Measurements from ENCODE around the gene MGAT2. TPM values are rescaled to one million over a fixed set of nuclear protein-coding genes. Genes with fewer than 3 reads are reported as not detected.
A peak's percentile ranks its signal among the peaks of the same experiment; 100 is the strongest.
"Not testable (repeated sequence)": the region's sequence is repeated elsewhere in the genome, so short reads cannot be mapped to it uniquely, and the experiment has no call there.

The MGAT2 gene
- polyA plus RNA-seq, 1 experiment = 24.1 TPM

DNA sequence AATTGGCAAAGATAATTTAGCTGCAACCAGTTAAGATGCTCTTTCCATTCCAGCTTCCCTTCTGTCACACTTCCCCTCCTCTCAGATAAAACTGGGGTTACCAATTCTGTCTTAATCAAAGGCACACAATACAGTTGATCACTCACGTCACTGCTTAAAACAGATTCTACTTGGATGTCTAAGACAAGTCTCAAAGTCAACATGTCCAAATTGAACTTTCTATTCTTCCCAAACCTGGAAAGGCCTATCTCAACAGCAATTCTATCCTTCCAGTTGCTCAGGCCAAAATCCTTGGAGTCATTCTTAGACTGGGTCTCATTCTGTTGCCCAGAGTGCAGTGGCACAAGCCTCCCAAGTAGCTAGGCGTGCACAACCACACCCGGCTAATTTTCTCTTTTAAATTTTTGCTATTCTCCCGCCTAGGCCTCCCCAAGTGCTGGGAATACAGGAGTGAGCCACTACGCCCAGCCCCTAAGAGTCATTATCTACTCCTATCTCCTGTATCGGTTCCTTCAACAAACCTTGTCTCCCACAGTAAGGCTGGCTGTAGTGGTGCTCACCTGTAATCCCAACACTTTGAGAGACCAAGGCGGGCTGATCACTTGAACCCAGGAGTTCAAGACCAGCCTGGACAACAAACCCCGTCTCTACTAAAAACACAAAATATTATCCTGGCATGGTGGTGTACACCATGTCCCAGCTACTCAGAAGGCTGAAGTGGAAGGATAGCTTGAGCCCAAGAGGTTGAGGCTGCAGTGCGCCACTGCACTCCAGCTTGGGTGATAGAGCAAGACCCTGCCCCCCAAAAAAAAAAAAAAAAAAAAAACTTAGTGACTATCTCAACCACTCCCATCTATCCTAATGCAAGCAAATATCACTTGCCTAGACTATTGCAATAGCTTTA lies 39.1 kb upstream of the MGAT2 start:
- DNase-seq (ENCODE audit: low read depth) = no peak
- Histone ChIP-seq H3K4me3 (ENCODE audit: low read depth, low read length) (no peak overlapping the region), H3K36me3 (ENCODE audit: control insufficient read depth, insufficient read depth, low read length) (peaks cover 12% of the 10 kb centered on the region), H3K27me3 (ENCODE audit: control insufficient read depth, insufficient read depth, low read length) (no peaks in the 10 kb centered on the region)
- ChIA-PET CTCF (no interaction called here), POLR2A (interaction anchor here (0.6 kb wide), 1 partner anchor 1532 kb away, joined by 5 read pairs; no protein-coding TSS in a partner anchor)
- TF ChIP-seq, protein P1, sequence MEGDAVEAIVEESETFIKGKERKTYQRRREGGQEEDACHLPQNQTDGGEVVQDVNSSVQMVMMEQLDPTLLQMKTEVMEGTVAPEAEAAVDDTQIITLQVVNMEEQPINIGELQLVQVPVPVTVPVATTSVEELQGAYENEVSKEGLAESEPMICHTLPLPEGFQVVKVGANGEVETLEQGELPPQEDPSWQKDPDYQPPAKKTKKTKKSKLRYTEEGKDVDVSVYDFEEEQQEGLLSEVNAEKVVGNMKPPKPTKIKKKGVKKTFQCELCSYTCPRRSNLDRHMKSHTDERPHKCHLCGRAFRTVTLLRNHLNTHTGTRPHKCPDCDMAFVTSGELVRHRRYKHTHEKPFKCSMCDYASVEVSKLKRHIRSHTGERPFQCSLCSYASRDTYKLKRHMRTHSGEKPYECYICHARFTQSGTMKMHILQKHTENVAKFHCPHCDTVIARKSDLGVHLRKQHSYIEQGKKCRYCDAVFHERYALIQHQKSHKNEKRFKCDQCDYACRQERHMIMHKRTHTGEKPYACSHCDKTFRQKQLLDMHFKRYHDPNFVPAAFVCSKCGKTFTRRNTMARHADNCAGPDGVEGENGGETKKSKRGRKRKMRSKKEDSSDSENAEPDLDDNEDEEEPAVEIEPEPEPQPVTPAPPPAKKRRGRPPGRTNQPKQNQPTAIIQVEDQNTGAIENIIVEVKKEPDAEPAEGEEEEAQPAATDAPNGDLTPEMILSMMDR (IDR thresholded peaks at IDR 0.05; ENCODE audit: insufficient read depth, low read depth, low read length) = no peak

DNA sequence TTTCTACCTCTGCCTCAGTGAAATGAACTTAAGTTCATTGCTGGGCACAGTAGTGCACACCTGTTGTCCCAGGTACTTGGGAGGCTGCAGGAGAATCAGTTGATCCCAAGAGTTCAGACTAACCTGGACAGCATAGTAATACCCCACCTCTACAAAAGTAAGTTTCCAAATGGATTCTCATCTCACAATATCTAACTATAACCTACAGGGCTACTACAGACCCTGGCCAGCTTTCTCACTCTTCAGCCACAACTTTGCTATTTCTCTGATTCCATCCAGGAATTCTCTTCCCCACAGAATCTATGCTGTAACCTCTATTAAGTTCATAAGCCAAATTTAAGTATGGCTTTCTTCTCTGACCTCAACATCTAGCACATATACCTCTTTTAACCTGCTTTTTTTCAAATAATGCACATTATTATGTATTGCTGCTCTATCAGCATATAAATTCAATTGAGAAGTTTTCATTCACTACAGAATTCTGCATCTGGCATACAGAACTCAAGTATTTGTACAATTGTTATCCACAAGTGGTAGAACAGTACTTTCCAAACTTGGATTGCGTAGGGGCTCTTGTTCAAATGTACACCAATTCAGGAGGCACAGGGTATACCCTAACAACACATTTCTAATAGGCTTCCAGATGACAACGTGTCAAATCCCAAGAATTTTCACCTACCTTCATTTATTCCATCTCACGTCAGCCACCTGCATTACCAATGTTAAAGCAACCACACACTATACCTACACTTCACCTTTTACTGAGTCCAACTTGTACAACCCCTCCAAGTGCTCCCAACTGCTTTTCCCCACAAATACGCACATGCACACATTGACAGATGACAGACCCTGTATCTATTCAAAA lies 38.3 kb upstream of the MGAT2 start:
- no peak overlapping the region for H3K4me3 ChIP-seq (ENCODE audit: low read depth, low read length)
- no peak for DNase-seq (ENCODE audit: low read depth)
- no peaks in the 10 kb centered on the region for H3K27me3 ChIP-seq (ENCODE audit: control insufficient read depth, insufficient read depth, low read length)
- ChIA-PET POLR2A (no interaction called here), CTCF (interaction anchor here (0.9 kb wide), 1 partner anchor 17 kb away, joined by 3 read pairs; the partner anchor contains the start of gene LRR1)
- H3K36me3 ChIP-seq (ENCODE audit: control insufficient read depth, insufficient read depth, low read length) = peaks cover 10% of the 10 kb centered on the region
- TF ChIP-seq, protein P1 (IDR thresholded peaks at IDR 0.05; ENCODE audit: insufficient read depth, low read depth, low read length) = no peak

DNA sequence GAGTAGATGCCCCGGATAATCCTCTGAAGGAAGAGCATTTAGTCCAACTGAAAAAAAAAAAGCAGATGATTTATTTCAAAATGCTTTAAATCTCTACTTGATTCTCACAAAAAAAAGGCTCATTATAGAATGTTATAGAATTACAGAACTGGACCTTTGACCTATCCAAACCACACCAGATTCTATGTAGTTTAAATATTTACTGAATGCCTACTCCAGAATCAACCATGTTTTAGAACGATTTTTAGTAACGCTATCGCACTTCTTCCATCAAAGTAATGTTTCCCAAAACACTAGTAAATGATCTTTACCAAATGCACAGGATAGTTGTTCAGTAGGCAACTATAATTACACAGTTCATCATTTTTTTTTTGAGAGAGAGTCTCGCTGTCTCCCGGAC lies 37.0 kb upstream of the MGAT2 start:
- Histone ChIP-seq H3K4me3 (ENCODE audit: low read depth, low read length) (no peak overlapping the region), H3K36me3 (ENCODE audit: control insufficient read depth, insufficient read depth, low read length) (peaks cover 8% of the 10 kb centered on the region), H3K27me3 (ENCODE audit: control insufficient read depth, insufficient read depth, low read length) (no peaks in the 10 kb centered on the region)
- ChIA-PET POLR2A (no interaction called here), CTCF (interaction anchor here (0.9 kb wide), 1 partner anchor 15 kb away, joined by 3 read pairs; the partner anchor contains the start of gene LRR1)
- DNase-seq (ENCODE audit: low read depth) = no peak
- TF ChIP-seq, protein P1 (IDR thresholded peaks at IDR 0.05; ENCODE audit: insufficient read depth, low read depth, low read length) = no peak

DNA sequence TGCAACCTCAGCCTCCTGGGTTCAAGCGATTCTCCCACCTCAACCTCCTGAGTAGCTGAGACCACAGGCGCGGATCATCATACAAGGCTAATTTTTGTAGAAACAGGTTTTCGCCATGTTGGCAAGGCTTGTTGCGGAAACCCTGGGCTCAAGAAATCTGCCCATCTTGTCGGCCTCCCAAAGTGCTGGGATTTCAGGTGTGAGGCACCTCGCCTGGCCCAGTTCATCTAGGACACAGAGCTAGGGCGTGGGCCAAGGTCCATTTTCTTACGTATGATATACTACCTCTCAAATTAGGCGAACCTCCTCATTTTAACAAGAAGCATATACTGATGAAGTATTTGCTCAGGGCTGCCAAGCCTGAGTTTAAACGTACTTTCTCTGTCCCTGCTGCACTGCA lies 36.5 kb upstream of the MGAT2 start:
- ChIA-PET POLR2A (no interaction called here), CTCF (no interaction called here)
- peaks cover 8% of the 10 kb centered on the region for H3K36me3 ChIP-seq (ENCODE audit: control insufficient read depth, insufficient read depth, low read length)
- no peak for DNase-seq (ENCODE audit: low read depth)
- H3K27me3 ChIP-seq (ENCODE audit: control insufficient read depth, insufficient read depth, low read length) = no peaks in the 10 kb centered on the region
- TF ChIP-seq, protein P1 (IDR thresholded peaks at IDR 0.05; ENCODE audit: insufficient read depth, low read depth, low read length) = no peak
- H3K4me3 ChIP-seq (ENCODE audit: low read depth, low read length) = no peak overlapping the region

DNA sequence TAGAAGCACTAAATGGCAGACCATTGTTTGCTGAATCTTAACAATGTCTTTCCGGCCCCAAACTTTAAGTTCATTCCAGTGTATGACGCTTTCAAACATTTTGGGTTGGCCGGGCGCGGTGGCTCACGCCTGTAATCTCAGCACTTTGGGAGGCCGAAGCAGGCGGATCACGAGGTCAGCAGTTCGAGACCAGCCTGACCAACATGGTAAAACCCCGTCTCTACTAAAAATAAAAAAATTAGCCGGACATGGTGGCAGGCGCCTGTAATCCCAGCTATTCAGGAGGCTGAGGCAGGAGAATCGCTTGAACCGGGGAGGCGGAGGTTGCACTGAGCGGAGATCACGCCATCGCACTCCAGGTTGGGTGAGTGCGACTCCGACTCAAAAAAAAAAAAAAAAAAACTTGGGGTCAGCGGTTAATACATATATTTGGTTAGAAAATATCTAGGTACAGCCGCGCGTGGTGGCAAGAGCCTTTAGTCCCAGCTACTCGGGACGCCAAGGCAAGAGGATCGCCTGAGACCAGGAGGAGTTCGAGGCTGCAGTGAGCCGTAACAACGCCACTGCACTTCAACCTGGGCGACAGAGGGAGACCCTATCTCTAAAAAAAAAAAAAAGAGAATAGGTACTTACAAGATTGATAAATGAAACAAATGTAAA lies 35.5 kb upstream of the MGAT2 start:
- H3K4me3 ChIP-seq (ENCODE audit: low read depth, low read length) = peak overlapping the region; percentile 90
- CTCF ChIA-PET = interaction anchor here (0.8 to 1.2 kb wide), 3 partner anchors 10 to 64 kb away, joined by 3 to 4 read pairs (median 3); no protein-coding TSS in a partner anchor
- H3K27me3 ChIP-seq (ENCODE audit: control insufficient read depth, insufficient read depth, low read length); DNase-seq (ENCODE audit: low read depth); H3K36me3 ChIP-seq (ENCODE audit: control insufficient read depth, insufficient read depth, low read length); POLR2A ChIA-PET: not testable (repeated sequence)

Measured in BJ (cell line).